ENCODE results near the gene NRG3. TPM values are rescaled to one million over a fixed set of nuclear protein-coding genes. Genes with fewer than 3 reads are reported as not detected.

Gene NRG3
- total RNA-seq, 1 donor from 2014 or later, result 2.3 TPM

DNA sequence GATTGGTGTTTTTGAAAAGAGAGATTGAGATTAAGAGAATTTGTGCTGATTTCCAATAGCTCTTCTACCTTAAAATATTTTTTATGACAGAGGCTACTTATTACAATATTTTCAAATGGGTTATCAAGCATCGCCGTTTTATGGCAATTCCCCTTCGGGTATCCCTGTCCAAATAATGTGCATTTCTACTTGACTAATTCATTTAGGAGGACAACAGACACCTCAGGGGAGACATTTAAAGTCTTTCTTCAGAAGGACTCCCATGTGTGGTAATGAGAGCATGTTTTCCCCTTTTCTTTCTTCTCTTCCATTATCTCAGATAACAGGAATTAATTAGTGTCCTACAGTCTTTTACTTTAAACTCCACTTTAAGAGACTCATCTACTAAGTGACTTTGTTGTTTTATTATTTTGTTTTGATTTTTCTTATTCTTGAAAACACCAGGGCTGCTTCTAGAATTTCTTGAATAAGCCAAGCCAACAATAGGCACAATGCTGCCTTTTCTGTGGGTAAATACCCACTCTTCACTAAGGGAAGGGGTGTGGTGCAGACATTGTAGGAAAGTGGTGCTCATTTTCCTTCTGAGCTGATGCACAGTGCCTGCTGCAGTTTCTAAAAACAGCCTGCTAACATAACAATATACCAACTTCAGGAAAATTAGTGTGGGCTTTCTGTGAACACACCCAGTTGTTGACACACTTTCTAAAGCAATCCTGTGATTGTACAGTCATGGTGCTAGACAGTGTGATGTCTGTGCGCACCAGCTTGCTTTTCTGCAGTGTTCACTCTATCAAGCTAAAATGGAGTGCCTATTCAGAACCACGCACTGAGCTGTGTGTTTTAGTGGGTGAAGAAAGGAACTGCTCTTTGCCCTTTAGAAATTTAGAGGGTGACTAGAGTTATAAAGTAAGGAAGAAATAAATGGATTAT lies 597.7 kb downstream of the NRG3 start:
- H3K27me3 ChIP-seq, result no peaks in the 10 kb centered on the region
- ATAC-seq (no peak), DNase-seq (no peak)
- intact Hi-C loops (cut with DNase I), result no loop called here
- no peaks in the 10 kb centered on the region for H3K36me3 ChIP-seq
- H3K27ac ChIP-seq, result no peak overlapping the region
- no peaks in the 10 kb centered on the region for H3K9me3 ChIP-seq
- H3K4me1 ChIP-seq, result no peaks in the 10 kb centered on the region
- TF ChIP-seq, protein P1, sequence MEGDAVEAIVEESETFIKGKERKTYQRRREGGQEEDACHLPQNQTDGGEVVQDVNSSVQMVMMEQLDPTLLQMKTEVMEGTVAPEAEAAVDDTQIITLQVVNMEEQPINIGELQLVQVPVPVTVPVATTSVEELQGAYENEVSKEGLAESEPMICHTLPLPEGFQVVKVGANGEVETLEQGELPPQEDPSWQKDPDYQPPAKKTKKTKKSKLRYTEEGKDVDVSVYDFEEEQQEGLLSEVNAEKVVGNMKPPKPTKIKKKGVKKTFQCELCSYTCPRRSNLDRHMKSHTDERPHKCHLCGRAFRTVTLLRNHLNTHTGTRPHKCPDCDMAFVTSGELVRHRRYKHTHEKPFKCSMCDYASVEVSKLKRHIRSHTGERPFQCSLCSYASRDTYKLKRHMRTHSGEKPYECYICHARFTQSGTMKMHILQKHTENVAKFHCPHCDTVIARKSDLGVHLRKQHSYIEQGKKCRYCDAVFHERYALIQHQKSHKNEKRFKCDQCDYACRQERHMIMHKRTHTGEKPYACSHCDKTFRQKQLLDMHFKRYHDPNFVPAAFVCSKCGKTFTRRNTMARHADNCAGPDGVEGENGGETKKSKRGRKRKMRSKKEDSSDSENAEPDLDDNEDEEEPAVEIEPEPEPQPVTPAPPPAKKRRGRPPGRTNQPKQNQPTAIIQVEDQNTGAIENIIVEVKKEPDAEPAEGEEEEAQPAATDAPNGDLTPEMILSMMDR (IDR thresholded peaks at IDR 0.05), result no peak
- H3K4me3 ChIP-seq, result no peak overlapping the region

DNA sequence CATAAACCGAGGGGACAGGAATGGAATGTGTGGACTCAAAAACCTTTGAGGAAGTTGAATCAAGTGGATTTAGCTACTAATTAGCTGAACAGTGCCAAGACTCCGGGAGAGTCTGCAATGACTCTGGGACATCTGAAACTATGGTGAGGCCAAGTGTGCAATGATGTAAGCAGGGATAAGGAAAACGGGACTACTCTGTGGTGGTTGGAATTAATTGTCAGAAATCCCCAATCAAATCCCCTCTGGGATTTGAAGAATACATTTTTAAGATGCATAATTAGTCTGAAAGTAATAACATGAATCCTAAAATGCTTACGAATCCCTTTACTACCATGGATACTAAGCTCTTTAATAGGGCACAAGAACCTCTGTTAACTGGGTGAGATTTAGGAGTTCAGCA lies 602.8 kb downstream of the NRG3 start:
- Histone ChIP-seq H3K4me3 (no peak overlapping the region), H3K36me3 (no peaks in the 10 kb centered on the region), H3K27ac (no peak overlapping the region), H3K9me3 (no peaks in the 10 kb centered on the region), H3K4me1 (no peaks in the 10 kb centered on the region), H3K27me3 (no peaks in the 10 kb centered on the region)
- ATAC-seq (no peak), DNase-seq (no peak)
- intact Hi-C loops (cut with DNase I), result no loop called here
- TF ChIP-seq, protein P1 (IDR thresholded peaks at IDR 0.05), result no peak

DNA sequence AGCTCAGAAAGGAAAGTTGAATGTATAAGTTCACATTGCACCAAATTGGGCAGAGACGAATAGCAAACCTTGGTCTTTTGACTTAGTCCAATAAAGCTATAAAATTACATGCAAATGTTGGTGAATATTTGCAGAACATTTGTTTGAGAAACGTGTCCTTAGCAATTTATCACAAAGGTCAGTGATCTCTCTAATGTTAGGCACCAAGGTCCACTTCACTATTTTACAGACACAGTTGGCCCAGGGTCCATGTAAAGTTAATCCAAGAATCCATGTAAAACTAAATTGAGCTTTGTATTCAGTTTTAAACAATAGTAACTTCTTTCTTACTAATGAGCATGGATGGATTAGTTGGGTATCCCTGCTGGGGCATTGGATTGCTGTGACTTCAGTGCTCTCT lies 617.7 kb downstream of the NRG3 start:
- no peaks in the 10 kb centered on the region for H3K4me1 ChIP-seq
- no peaks in the 10 kb centered on the region for H3K27me3 ChIP-seq
- no peak overlapping the region for H3K27ac ChIP-seq
- H3K4me3 ChIP-seq, result no peak overlapping the region
- no peaks in the 10 kb centered on the region for H3K36me3 ChIP-seq
- no peaks in the 10 kb centered on the region for H3K9me3 ChIP-seq
- TF ChIP-seq, protein P1 (IDR thresholded peaks at IDR 0.05), result no peak
- intact Hi-C loops (cut with DNase I), result no loop called here
- ATAC-seq (no peak), DNase-seq (no peak)

DNA sequence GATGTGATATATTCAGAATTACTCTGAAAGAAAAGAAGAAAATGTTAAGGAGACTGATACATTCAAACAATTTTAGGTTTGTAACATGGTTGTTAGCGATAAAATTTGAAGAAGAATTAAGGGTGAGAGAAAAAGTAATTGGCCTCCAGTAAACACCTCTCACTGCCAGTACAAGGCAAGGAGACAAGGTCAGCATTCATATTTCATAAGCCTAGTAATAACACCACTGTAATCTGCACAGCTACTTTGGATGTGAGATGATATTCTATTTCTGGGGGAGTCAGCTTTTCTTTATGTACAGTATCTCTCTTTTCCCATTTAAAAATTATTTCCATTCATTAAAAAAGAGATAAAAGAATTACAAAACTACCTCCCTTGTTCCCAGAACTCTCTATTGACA lies 621.1 kb downstream of the NRG3 start:
- ATAC-seq, result no peak
- Histone ChIP-seq H3K9me3 (no peaks in the 10 kb centered on the region), H3K27me3 (no peaks in the 10 kb centered on the region), H3K4me1 (no peaks in the 10 kb centered on the region), H3K36me3 (no peaks in the 10 kb centered on the region), H3K4me3 (no peak overlapping the region), H3K27ac (no peak overlapping the region)
- intact Hi-C loops (cut with DNase I), result no loop called here
- no peak for DNase-seq
- TF ChIP-seq, protein P1 (IDR thresholded peaks at IDR 0.05), result no peak

DNA sequence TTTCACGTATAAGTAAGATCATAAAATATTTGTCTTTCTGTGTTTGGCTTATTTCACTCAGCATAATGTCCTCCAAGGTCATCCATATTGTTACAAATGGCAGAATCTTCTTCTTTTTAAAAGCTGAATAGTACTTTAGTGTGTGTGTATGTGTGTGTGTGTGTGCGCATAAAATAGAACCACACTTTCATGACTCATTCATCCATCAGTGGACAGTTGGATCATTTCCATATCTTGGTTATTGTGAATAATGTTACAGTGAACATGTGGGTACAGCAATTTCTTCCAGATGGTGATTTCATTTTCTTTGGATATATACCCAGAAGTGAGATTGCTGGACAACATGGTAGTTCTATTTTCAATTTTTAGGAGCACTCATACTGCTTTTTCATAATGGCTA lies 622.4 kb downstream of the NRG3 start:
- DNase-seq (no peak), ATAC-seq (no peak)
- Histone ChIP-seq H3K4me3 (no peak overlapping the region), H3K4me1 (no peaks in the 10 kb centered on the region), H3K27ac (no peak overlapping the region), H3K36me3 (no peaks in the 10 kb centered on the region), H3K27me3 (no peaks in the 10 kb centered on the region), H3K9me3 (no peaks in the 10 kb centered on the region)
- intact Hi-C loops (cut with DNase I), result no loop called here
- TF ChIP-seq, protein P1 (IDR thresholded peaks at IDR 0.05), result no peak

Data from upper lobe of right lung (tissue), 1 donor.